Measurements from ENCODE around the gene KLHL17. TPM values are rescaled to one million over a fixed set of nuclear protein-coding genes. Genes with fewer than 3 reads are reported as not detected.

The KLHL17 gene
- total and polyA plus RNA-seq, 10 of the 15 experiments (the other 5 are each of a cell fraction or from before 2014, with no cell fraction given), result 0.03 to 30.6 (median 5.3) TPM

- FAIRE-seq, result no peak
- BruUV-seq (replicated peaks), result no TSS peak
- ChIA-PET SMC1A (ENCODE audit: uncharacterized antibody, unreplicated experiment) (interaction anchor here (1.4 kb wide), 1 partner anchor 69 kb away, joined by 3 read pairs; no protein-coding TSS in a partner anchor), CTCF (interaction anchor here (1.4 kb wide), 1 partner anchor 69 kb away, joined by 5 read pairs; no protein-coding TSS in a partner anchor), POLR2A (no interaction called here), RAD21 (ENCODE audit: unreplicated experiment) (interaction anchor here (0.6 kb wide), 1 partner anchor 88 kb away, joined by 3 read pairs; no protein-coding TSS in a partner anchor)
- Histone ChIP-seq H3K4me3 (no peak overlapping the region), H3K27me3 (replicated peaks in 1 of 2; ENCODE audit: control insufficient read depth in 2 of 2, insufficient read depth in 2 of 2, low read length in 1 of 2) (no peaks in the 10 kb centered on the region), H3K4me1 (ENCODE audit: control insufficient read depth, insufficient read depth, low read length) (no peaks in the 10 kb centered on the region), H2AFZ (ENCODE audit: control insufficient read depth, low read depth, low read length) (no peak overlapping the region), H3K9ac (ENCODE audit: control insufficient read depth, insufficient read depth, low read length) (no peak overlapping the region), H3K9me3 (replicated peaks; ENCODE audit: control insufficient read depth, insufficient read depth, low read length) (no peaks in the 10 kb centered on the region; the same call in 2 of the 3 replicates), H3K27ac (ENCODE audit: control insufficient read depth, insufficient read depth) (no peak overlapping the region), H3K36me3 (ENCODE audit: control insufficient read depth in 2 of 2, insufficient read depth in 2 of 2, low read length in 1 of 2) (no peaks in the 10 kb centered on the region), H3K79me2 (ENCODE audit: control insufficient read depth, insufficient read depth, low read length) (no peaks in the 10 kb centered on the region), H3K4me2 (ENCODE audit: control insufficient read depth, insufficient read depth) (no peak overlapping the region), H4K20me1 (ENCODE audit: control insufficient read depth, insufficient read depth) (no peaks in the 10 kb centered on the region)
- DNase-seq (ENCODE audit: low read depth, low spot score), result no peak
- in situ Hi-C loops (cut with MboI), result no loop called here
- TF ChIP-seq TARDBP (IDR thresholded peaks at IDR 0.05; ENCODE audit: borderline replicate concordance) (no peak), PKNOX1 (IDR thresholded peaks at IDR 0.05) (no peak), NRF1 (conservative IDR thresholded peaks at IDR 0.05; ENCODE audit: low read depth, low read length) (no peak), NFIC (IDR thresholded peaks at IDR 0.05; ENCODE audit: low read depth, low read length) (no peak), ZNF24 (IDR thresholded peaks at IDR 0.05) (no peak), RFX5 (IDR thresholded peaks at IDR 0.05; ENCODE audit: low read depth, low read length) (no peak), ESRRA (IDR thresholded peaks at IDR 0.05; ENCODE audit: low read length) (no peak), WRNIP1 (IDR thresholded peaks at IDR 0.05; ENCODE audit: borderline replicate concordance, low read depth, low read length) (no peak), IRF3 (IDR thresholded peaks at IDR 0.05) (no peak), CREM (IDR thresholded peaks at IDR 0.05; ENCODE audit: low read depth) (no peak), SRF (IDR thresholded peaks at IDR 0.05; ENCODE audit: low read depth in 2 of 2, low read length in 2 of 2) (no peak), PAX5 (IDR thresholded peaks at IDR 0.05; ENCODE audit: borderline replicate concordance, low read depth, low read length) (no peak)
- TF ChIP-seq, protein P1, sequence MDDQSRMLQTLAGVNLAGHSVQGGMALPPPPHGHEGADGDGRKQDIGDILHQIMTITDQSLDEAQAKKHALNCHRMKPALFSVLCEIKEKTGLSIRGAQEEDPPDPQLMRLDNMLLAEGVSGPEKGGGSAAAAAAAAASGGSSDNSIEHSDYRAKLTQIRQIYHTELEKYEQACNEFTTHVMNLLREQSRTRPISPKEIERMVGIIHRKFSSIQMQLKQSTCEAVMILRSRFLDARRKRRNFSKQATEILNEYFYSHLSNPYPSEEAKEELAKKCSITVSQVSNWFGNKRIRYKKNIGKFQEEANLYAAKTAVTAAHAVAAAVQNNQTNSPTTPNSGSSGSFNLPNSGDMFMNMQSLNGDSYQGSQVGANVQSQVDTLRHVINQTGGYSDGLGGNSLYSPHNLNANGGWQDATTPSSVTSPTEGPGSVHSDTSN (IDR thresholded peaks at IDR 0.05; ENCODE audit: insufficient replicate concordance, low read depth, low read length), result no peak
- WGBS (ENCODE audit: insufficient coverage, insufficient replicate concordance, low lambda C conversion rate, missing lambda C conversion rate), result 45% methylated on average over 9 of the region's 9 CpGs
- intact Hi-C loops (cut with micrococcal nuclease; ENCODE audit: unreplicated experiment), result no loop called here
- no peak for ATAC-seq
Measured at GRCh38 chr1:975365-975764, 15.0 kb downstream of the KLHL17 start.
